GM21447 (cell line): ENCODE measurements around the gene CIITA.
"Not testable (repeated sequence)": the region's sequence is repeated elsewhere in the genome, so short reads cannot be mapped to it uniquely, and the experiment has no call there.

Experiments
- ATAC-seq: cut with Tn5 transposase; IDR thresholded peaks from one replicate; pipeline ENCODE4 v1.9.1; 2021; ENCODE audit not compliant: unreplicated experiment

The CIITA gene

DNA sequence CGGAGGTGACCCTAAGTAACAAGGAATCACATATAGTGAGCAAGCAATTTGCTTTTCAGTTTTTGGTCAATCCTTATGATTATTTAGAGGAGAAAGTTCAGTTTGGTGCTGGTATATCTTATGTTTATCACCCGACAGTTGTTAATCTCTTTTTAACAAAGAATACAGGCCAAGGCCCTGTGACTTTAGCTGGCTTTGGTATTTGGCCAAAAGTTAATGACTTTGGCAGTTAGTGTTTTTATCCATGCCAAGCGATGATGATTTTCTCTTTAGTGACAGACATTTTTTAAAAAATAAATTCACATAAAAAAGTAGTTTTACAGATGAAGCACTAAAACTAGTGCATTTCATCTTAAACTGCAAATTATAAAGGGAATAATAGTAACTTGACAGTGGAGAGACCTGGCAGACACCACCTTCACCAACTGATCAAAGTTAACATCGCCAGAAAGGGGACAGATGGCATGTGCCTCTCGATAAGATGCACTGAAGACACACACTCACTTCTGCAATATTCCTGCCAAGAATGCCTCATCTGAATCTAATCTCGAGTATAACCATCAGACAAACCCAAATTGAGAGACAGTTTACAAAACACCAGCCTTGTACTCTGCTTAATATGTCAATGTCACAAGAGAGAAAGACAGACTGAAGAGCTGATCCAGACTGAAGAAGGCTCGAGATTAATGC is 58.4 kb downstream of the CIITA start:
- no peak for ATAC-seq

DNA sequence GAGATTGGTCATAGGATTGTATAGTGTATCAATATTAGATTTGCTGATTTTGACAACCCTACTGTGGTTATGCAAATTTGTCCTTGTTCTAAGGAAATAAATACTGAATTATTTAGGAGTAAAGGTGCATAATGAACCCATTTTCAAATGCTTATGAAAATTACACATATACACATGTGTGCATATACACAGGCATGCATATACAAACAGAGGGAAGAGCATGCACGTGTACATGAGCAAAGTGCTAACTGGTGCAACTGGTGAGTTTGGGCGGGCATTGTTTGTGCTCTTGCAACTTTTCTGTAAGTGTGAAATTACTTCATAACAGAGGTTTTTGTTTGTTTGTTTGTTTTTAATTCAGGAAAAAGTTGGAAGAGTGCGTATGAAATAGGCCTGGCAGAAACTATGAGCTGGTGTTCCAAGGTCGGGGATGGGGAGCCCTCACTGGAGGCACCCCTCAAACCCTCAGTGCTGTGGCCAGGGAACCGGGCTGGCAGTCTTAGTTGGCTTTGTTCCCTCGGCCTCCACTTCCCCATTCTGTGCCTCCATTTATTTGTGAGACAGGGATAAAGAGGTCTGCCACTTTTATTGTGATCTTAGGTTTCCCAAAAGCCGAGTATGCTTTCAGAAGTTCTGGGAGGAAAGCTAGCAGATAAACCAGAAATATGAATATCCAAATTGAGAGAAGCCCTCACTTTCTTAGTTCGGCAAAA is 59.4 kb downstream of the CIITA start:
- no peak for ATAC-seq

DNA sequence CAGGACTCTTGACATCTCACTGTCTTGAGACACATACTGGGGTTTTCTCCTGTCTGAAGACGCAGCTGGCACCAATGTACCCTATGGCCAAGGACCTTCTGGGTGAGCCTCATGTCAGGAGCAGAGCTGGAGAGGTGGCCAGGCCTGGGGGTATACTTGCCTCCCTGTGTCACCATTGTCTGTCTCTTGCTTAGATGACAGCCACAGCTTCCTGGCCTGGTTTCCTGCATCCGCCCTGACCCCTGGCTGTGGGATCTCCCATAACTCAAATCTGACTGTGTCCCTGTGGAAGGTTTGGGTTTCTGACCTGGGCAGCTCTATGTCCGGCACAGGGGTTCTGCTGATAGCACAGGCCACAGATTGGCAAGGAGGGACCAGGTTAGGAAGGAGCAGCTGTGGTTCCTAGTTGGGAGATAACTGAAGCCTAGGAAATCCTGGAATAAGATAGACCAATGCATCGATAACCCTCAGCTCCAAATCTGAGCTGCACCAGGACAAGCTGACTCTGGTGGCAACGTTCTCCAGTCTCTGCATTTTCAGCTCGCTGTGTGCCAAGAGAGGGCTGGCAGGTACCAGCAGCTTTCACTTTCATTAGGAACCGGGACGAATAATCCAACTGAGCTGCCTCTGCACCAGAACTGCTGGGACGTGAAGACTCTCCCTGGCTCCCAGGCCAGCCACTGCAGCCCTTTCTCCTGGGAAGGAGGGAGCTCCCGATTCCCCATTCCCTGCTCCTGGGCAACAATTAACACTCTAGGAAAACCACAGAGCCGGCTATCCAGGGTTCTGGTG is 60.3 kb downstream of the CIITA start:
- ATAC-seq = no peak

GRCh38 chr16:10938321-10938720 is 61.3 kb downstream of the CIITA start:
- no peak for ATAC-seq

- no peak for ATAC-seq
Observed at GRCh38 chr16:10938796-10939648, 62.0 kb downstream of the CIITA start.

DNA sequence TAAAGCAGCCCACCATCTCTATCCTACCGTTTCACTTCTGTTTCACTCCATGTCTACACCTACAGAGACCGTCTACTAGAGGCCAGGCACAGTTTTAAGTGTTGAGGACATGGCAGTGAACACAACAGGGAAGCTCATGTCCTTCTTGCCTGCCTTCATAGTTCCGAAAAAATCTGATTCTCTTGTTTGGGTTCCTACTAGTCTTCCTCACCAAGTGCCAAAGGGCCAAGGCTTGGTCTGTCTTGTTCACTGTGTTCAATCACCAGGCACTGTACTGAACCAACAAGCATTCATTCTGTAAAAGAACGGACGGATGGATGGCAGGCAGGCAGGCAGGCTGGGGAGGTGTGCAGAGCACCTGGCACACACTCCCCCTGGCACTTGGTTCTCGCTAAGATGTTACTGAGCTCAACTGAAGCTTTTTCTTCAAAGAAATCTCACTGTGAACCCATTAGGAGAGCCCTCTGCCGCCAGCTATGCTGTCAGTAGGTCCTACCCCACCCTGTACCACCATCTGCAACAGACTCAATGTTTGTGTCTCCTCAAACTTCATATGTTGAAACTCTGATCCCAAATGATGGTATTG is 62.7 kb downstream of the CIITA start:
- ATAC-seq = no peak

GRCh38 chr16:10940501-10941079 is 63.6 kb downstream of the CIITA start:
- no peak for ATAC-seq

GRCh38 chr16:10941127-10941933 is 64.3 kb downstream of the CIITA start:
- ATAC-seq = no peak

DNA sequence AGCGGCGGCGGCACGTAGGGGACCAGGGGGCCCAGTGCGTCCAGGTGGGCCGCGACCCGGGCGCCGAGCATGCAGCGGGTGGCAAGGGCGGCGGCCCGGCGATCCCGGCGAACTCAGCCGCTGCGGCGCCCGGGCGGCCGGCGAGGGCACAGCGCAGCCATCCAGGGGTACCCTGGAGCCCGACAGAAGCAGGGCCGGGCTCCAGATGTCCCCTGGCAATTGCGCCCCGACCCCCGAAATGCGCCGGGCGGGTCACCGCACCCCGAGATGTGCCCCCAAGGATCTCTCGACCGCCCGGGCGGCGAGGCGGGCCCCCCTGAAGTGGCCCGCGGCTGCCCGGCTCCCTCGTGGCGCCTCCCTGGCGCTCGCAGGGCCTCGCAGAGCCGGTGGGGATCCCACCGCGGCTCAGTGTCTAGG is 64.9 kb downstream of the CIITA start:
- ATAC-seq = not testable (repeated sequence)

DNA sequence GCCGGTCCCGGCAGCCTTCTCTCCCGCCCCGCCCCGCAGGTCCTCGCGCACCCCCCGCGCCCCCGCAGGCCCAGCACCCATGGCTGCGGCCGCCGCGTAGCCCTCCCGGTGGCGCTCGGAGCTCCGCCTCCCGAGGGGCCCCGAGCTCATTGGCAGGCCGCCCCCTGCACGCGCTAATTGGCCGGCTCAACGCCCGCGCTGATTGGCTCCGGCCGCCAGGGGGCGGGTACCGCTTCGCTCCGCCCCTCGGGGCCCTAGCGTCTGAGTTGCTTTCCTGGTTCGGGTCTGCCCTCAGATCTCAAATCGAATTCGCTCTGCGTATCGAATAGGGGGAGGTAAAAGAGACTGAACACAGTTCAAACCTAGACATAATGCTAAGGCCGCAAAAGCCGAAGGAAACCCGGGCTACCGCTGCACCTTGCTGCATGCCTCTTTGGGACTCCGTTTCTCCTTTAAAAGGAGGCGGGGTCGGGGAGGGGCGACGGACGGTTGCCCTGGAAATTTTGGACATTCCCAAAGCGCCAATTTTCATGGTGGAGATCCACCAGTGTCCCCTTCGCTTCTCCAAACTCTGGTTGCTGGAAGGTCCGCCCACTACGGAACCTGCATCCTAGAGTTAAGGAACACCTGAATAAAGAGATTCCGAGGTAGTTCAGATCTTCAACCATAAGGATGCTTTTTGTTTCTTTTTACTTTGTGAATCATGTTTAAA is 65.5 kb downstream of the CIITA start, which contains the start of gene DEXI:
TSS of gene DEXI (minus strand) at position 117 of the 712 bp plus-strand sequence. CDS start 463 bp downstream, outside the sequence.
- ATAC-seq = peak; percentile 52

- no peak for ATAC-seq
Observed at GRCh38 chr16:10943064-10943353, 66.0 kb downstream of the CIITA start.

- ATAC-seq = peak; percentile 59
Observed at GRCh38 chr16:10944249-10945064, 67.5 kb downstream of the CIITA start, which contains the start of gene CLEC16A. Gene CLEC16A, plus strand, starts transcription at chr16:10944564. Its CDS starts 154 bp downstream, at chr16:10944718.

- no peak for ATAC-seq
Observed at GRCh38 chr16:10945065-10945787, 68.2 kb downstream of the CIITA start.

GRCh38 chr16:10946308-10946707 is 69.3 kb downstream of the CIITA start:
- ATAC-seq = no peak

DNA sequence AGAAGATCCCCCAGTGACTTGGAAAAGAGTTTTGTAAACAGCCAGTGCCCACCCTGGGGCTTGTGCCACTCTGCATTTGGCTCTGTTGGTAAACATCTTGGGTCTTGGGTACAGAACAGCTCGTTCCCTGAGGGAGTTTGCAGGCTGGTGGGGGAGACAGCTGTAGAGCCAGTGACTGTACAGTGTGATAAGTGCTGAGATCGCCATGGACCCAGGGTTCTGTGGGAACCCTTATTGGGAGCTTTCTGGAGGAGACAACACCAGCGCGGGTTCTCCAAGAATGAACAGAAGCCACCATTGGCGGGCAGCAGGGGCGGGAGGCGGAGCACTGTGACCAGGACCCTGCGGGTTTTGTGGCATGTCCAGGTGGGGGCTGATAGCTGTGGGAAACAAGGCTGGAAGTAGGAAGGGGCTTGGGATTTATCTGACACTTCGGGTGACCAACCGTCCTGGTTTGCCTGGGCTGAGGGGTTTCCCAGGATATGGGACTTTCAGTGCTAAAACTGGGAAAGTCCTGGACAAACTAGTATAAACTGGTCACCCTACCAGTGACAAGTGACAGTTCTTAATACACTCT is 70.3 kb downstream of the CIITA start:
- no peak for ATAC-seq

DNA sequence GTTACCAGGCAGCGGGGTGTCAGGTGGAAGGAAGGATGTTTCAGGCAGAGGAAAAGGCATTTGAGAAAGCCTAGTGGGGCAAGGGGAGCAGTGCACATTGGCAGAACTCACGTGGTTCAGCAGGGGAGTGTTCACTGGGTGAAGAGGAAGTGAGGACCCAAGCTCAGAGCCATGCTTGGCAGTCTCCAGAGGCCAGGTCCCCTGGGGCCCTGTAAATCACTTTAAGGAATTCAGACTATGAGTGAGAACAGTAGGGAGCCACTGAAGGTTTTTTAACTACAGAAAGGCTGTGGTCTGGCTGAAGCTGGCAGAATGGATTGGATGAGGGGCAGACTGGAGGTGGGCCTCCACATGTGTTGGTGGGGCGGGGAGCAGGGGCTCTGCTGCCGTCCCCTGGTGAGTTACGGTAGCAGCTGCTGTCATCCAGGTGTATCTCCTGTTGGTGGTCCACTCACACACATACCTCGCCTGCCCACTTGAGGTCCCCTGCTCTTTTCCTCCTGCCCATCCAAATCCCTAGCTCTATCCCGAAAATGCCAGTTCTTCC is 72.5 kb downstream of the CIITA start:
- peak; percentile 81 for ATAC-seq
